Bronchial smooth muscle cell (primary cell): ENCODE data around the gene RNASE4. TPM values are rescaled to one million over a fixed set of nuclear protein-coding genes. Genes with fewer than 3 reads are reported as not detected.

Experiments
- total RNA-seq: library from RNA; depleted of rRNA; stranded (reverse); fragments of >200 nt; gene quantifications from 2 replicates; pipeline ENCODE4 v1.2.1, GENCODE V29; 2014

Gene RNASE4
- total RNA-seq = 10.2 and 31.9 TPM in 2 replicates

GRCh38 chr14:20683891-20684661 lies at the start of gene RNASE4:
Gene RNASE4 (plus strand): TSS chr14:20684560. CDS start chr14:20699372, 14,812 bp downstream.

GRCh38 chr14:20641591-20641990 lies 42.8 kb upstream of the RNASE4 start, which contains the start of gene OR6S1:
Gene OR6S1 (minus strand): TSS chr14:20641691. CDS start chr14:20641691, 0 bp downstream.

GRCh38 chr14:20688167-20688839 lies 3.9 kb downstream of the RNASE4 start, which contains the start of gene ANG:
Gene ANG (plus strand): TSS chr14:20688764. CDS start chr14:20693565, 4,801 bp downstream.

GRCh38 chr14:20745571-20746358 lies 61.4 kb downstream of the RNASE4 start, which contains the start of gene EDDM3A:
Gene EDDM3A (plus strand): TSS chr14:20745887. CDS start chr14:20747581, 1,694 bp downstream.

Other genes starting within 250 kb of the RNASE4 start
- 0.32 and 0.60 TPM in 2 replicates for gene KLHL33, start 248.4 kb upstream of the RNASE4 start, total RNA-seq
- 24.9 and 26.3 TPM in 2 replicates for gene OSGEP, start 229.7 kb upstream of the RNASE4 start, total RNA-seq
- 46.5 and 68.7 TPM in 2 replicates for gene APEX1, start 229.3 kb upstream of the RNASE4 start, total RNA-seq
- gene PIP4P1, start 223.1 kb upstream of the RNASE4 start, total RNA-seq = 20.9 and 22.1 TPM in 2 replicates
- 6.6 and 9.6 TPM in 2 replicates for gene PNP, start 215.2 kb upstream of the RNASE4 start, total RNA-seq
- 0.17 TPM in 1 of 2 replicates, not detected in the other for gene RNASE10, start 179.0 kb upstream of the RNASE4 start, total RNA-seq
- not detected in 2 replicates for gene RNASE9, start 123.5 kb upstream of the RNASE4 start, total RNA-seq
- not detected in 2 replicates for gene RNASE11, start 96.6 kb upstream of the RNASE4 start, total RNA-seq
- not detected in 2 replicates for gene RNASE12, start 93.2 kb upstream of the RNASE4 start, total RNA-seq
- not detected in 2 replicates for gene OR6S1, start 42.9 kb upstream of the RNASE4 start, total RNA-seq
- gene ANG, start 4.2 kb downstream of the RNASE4 start, total RNA-seq = 3.9 and 5.2 TPM in 2 replicates
- gene EDDM3A, start 61.3 kb downstream of the RNASE4 start, total RNA-seq = not detected in 2 replicates
- not detected in 2 replicates for gene EDDM3B, start 83.8 kb downstream of the RNASE4 start, total RNA-seq
- not detected in 2 replicates for gene RNASE6, start 96.7 kb downstream of the RNASE4 start, total RNA-seq
- gene RNASE1, start 118.3 kb downstream of the RNASE4 start, total RNA-seq = 0.16 TPM in 1 of 2 replicates, not detected in the other
- 0.16 TPM in 1 of 2 replicates, not detected in the other for gene RNASE3, start 206.8 kb downstream of the RNASE4 start, total RNA-seq